Right atrium auricular region (tissue), 2 donors: ENCODE results near the gene IPO11. TPM values are rescaled to one million over a fixed set of nuclear protein-coding genes. Genes with fewer than 3 reads are reported as not detected.

Experiments used
- DNase-seq: peaks from one replicate; pipeline ENCODE4 v3.0.0-alpha.2; 2019; ENCODE audit warnings: low spot score
- H3K27ac ChIP-seq, 2 donors: fragments of 200-600 bp; sonication (generic); 1 replicate in 1 of 2; 2 replicates in 1 of 2; pipeline ENCODE4 v1.5.1; 2016 to 2019
- H3K27me3 ChIP-seq, 2 donors: fragments of 200-600 bp; sonication (generic); one replicate each; pipeline versions ENCODE4 v1.5.1 to v1.6.0; 2017 to 2019
- H3K36me3 ChIP-seq: fragments of 200-600 bp; sonication (generic); one replicate; pipeline ENCODE4 v1.5.1; 2016
- H3K4me1 ChIP-seq, 2 donors: fragments of 200-600 bp; sonication (generic); one replicate each; pipeline versions ENCODE4 v1.5.1 to v1.6.0; 2017 to 2019
- H3K4me3 ChIP-seq, 2 donors: fragments of 200-600 bp; sonication (generic); 1 replicate in 1 of 2; 2 replicates in 1 of 2; pipeline ENCODE4 v1.5.1; 2017 to 2019; ENCODE audit warnings: mild to moderate bottlenecking in 1 of 2, moderate library complexity in 1 of 2
- H3K9me3 ChIP-seq, 2 donors: fragments of 200-600 bp; sonication (generic); one replicate each; pipeline ENCODE4 v1.5.1; 2019
- total RNA-seq, 2 donors: library from RNA; depleted of rRNA; stranded (reverse); fragments of >200 nt; gene quantifications; one replicate each; pipeline ENCODE4 v1.1.0, GENCODE V29; 2016
- TF ChIP-seq, protein P1 (sequence below), 2 donors: fragments of 200-600 bp; sonication (generic); IDR thresholded peaks; one replicate each; pipeline ENCODE4 v1.5.1; 2019; ENCODE audit warnings: antibody characterized with exemption in 2 of 2

The IPO11 gene
- total RNA-seq, 2 donors from 2014 or later = 19.2 to 24.6 TPM

DNA sequence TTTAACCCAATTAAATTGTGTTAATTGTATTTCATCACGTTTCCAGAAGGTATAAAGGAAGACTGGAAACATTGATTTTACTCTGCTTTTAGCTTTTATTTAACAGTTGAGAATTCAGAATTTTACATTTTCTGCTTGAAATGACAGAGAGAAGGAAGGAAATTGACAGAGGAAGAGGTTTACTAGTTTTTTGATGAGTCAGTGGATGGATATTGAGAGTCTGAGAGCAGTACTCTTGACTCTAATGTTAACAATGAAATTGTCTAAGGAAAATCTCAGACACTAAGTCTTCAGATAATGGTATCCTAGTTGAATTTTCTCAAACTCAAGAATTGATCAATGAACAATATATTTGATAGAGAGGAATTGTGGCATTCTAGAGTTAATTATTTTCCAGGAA lies 60.6 kb downstream of the IPO11 start:
- no peaks in the 10 kb centered on the region for H3K4me1 ChIP-seq
- TF ChIP-seq, protein P1, sequence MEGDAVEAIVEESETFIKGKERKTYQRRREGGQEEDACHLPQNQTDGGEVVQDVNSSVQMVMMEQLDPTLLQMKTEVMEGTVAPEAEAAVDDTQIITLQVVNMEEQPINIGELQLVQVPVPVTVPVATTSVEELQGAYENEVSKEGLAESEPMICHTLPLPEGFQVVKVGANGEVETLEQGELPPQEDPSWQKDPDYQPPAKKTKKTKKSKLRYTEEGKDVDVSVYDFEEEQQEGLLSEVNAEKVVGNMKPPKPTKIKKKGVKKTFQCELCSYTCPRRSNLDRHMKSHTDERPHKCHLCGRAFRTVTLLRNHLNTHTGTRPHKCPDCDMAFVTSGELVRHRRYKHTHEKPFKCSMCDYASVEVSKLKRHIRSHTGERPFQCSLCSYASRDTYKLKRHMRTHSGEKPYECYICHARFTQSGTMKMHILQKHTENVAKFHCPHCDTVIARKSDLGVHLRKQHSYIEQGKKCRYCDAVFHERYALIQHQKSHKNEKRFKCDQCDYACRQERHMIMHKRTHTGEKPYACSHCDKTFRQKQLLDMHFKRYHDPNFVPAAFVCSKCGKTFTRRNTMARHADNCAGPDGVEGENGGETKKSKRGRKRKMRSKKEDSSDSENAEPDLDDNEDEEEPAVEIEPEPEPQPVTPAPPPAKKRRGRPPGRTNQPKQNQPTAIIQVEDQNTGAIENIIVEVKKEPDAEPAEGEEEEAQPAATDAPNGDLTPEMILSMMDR (IDR thresholded peaks at IDR 0.05) = no peak
- H3K9me3 ChIP-seq = no peaks in the 10 kb centered on the region
- no peak overlapping the region for H3K4me3 ChIP-seq
- DNase-seq = no peak
- H3K36me3 ChIP-seq = no peaks in the 10 kb centered on the region
- H3K27me3 ChIP-seq = no peaks in the 10 kb centered on the region
- H3K27ac ChIP-seq = no peak overlapping the region

DNA sequence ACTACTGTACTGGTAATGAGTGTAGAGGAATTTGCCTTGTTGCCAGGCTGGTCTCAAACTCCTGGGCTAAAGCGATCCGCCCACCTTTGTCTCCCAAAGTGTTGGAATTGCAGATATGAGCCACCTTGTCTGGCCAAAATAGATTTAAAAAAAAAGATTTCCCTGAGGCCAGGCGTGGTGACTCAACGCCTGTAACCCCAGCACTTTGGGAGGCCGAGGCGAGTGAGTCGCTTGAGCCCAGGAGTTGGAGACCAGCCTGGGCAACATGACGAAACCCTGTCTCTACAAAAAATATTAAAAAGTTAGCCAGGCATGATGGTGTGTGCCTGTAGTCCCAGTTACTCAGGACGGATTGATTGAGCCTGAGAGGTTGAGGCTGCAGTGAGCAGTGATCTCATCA lies 62.5 kb downstream of the IPO11 start:
- H3K36me3 ChIP-seq = no peaks in the 10 kb centered on the region
- H3K27me3 ChIP-seq = no peaks in the 10 kb centered on the region
- TF ChIP-seq, protein P1 (IDR thresholded peaks at IDR 0.05) = no peak
- no peaks in the 10 kb centered on the region for H3K4me1 ChIP-seq
- peaks cover 0 to under 1% of the 10 kb centered on the region in 2 donors for H3K9me3 ChIP-seq
- peak overlapping the region in 1 of 2 donors; percentile 53 for H3K27ac ChIP-seq
- H3K4me3 ChIP-seq = no peak overlapping the region
- DNase-seq = no peak

DNA sequence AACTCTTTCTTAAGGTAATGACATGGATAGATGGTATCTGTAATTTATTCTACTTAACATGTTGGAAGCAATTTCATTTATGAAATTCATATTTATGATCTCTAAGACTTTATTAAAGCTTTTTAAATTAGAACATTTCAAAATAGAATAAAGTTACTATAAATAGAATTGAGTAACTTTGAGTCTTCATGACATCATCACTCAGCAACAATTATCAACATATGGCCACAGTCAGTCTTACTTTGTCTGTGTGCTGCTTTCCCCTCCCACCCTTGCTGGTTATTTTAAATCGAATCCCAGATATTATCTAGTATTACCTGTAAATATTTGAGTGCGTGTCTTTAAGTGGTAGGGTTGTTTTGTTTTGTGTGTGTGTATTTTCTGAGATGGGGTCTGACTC lies 65.2 kb downstream of the IPO11 start:
- H3K36me3 ChIP-seq = no peaks in the 10 kb centered on the region
- TF ChIP-seq, protein P1 (IDR thresholded peaks at IDR 0.05) = no peak
- no peak overlapping the region for H3K27ac ChIP-seq
- no peak overlapping the region for H3K4me3 ChIP-seq
- no peaks in the 10 kb centered on the region for H3K4me1 ChIP-seq
- DNase-seq = no peak
- peaks cover 0 to 4% of the 10 kb centered on the region in 2 donors for H3K9me3 ChIP-seq
- no peaks in the 10 kb centered on the region for H3K27me3 ChIP-seq

DNA sequence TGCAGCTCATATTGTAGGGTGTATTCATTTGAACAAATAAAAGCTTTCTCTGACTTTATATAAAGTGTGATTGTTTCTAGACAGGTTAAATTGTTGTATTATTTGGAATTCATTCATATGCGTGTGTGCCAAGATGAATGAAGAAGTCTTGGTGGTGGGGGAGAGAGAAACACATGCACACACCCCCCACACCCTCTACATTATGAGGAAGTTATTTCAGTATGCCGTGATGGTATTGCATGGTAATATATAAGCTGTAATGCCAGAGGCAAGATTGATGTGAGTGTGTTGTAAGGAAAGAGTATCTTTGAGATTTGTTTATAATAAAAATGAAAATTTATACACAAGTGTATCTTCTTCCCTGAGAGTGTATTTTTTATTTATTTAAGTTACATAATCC lies 71.0 kb downstream of the IPO11 start:
- Histone ChIP-seq H3K27me3 (no peaks in the 10 kb centered on the region), H3K9me3 (peaks cover 0 to 4% of the 10 kb centered on the region in 2 donors), H3K4me3 (no peak overlapping the region), H3K4me1 (no peaks in the 10 kb centered on the region), H3K36me3 (no peaks in the 10 kb centered on the region), H3K27ac (no peak overlapping the region)
- no peak for DNase-seq
- TF ChIP-seq, protein P1 (IDR thresholded peaks at IDR 0.05) = no peak

DNA sequence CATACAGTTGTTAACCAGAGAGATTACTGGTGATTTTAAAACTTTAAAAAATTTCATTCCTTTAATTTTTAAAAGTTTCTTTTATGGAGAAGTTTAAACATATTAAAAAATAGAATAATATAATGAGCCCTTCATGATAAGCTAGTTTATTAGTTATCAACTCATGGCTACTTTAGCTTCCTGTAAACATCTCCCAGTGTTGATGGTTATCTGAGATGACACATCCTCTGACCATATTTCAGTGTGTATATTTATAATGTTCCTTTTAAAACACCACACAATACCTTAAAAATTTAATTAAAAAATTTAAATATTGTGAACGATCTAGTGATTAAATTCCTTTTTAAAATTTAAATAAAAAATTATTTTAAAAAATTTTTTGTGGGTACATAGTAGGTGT lies 74.1 kb downstream of the IPO11 start:
- TF ChIP-seq, protein P1 (IDR thresholded peaks at IDR 0.05) = no peak

DNA sequence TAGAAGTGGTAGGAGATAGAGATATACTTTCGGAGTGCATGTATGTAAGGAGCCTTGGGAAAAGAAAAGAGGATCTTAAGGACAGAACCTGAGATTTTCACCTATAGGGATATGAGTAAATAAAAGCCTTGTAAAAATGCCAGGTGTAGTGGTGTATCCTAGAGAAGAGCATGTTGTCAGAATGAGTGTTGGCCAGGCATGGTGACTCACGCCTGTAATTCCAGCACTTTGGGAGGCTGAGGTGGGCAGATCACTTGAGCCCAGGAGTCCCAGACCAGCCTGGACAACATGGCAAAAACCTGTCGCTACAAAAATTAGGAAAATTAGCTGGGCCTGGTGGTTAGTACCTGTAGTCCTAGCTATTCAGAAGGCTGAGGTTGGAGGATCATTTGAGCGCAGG lies 76.0 kb downstream of the IPO11 start:
- H3K27me3 ChIP-seq = no peaks in the 10 kb centered on the region
- no peak for DNase-seq
- TF ChIP-seq, protein P1 (IDR thresholded peaks at IDR 0.05) = no peak
- peaks cover 6% of the 10 kb centered on the region for H3K36me3 ChIP-seq
- H3K9me3 ChIP-seq = no peaks in the 10 kb centered on the region
- no peak overlapping the region for H3K4me3 ChIP-seq
- H3K27ac ChIP-seq = no peak overlapping the region
- no peaks in the 10 kb centered on the region for H3K4me1 ChIP-seq

More for the DNA sequence above, 74.1 kb downstream of the IPO11 start:
- Histone ChIP-seq H3K4me1 (no peaks in the 10 kb centered on the region), H3K27ac (no peak overlapping the region), H3K4me3 (no peak overlapping the region), H3K9me3 (no peaks in the 10 kb centered on the region), H3K36me3 (peaks cover 6% of the 10 kb centered on the region), H3K27me3 (no peaks in the 10 kb centered on the region)
- DNase-seq = no peak
